IMR-90 (cell line): ENCODE measurements around the gene NCAPH2. TPM values are rescaled to one million over a fixed set of nuclear protein-coding genes. Genes with fewer than 3 reads are reported as not detected.

Experiments
- CTCF ChIP-seq: conservative IDR thresholded peaks from 2 replicates; pipeline ENCODE4 v1.5.1; 2012; ENCODE audit warnings: mild to moderate bottlenecking, low read depth, low read length, improper control_type of control experiment
- RCOR1 ChIP-seq: IDR thresholded peaks from 2 replicates; pipeline ENCODE4 v1.6.1; 2012; ENCODE audit warnings: mild to moderate bottlenecking, low read length, improper control_type of control experiment; ENCODE audit not compliant: insufficient replicate concordance
- polyA plus RNA-seq, 3 experiments: library from polyadenylated mRNA; depleted of rRNA; stranded (reverse); fragments of >200 nt; gene quantifications; 2 replicates each; pipeline ENCODE4 v1.2.3, GENCODE V29; 2012; ENCODE audit warnings: low replicate concordance in 1 of 3
- total RNA-seq: library from RNA; depleted of rRNA; stranded (reverse); fragments of >200 nt; gene quantifications from 2 replicates; pipeline ENCODE4 v1.2.3, GENCODE V29; 2012

Gene NCAPH2
- total and polyA plus RNA-seq, 2 of the 4 experiments (the other 2 are of a cell fraction): 30.2 to 38.5 TPM

- TF ChIP-seq CTCF (peak; percentile 63), RCOR1 (no peak)
Observed at GRCh38 chr22:50525104-50525857, 17.3 kb downstream of the NCAPH2 start, which contains the start of gene SCO2 (continued).
